ENCODE data around the gene ABCA3. TPM values are rescaled to one million over a fixed set of nuclear protein-coding genes. Genes with fewer than 3 reads are reported as not detected.
A peak's percentile ranks its signal among the peaks of the same experiment; 100 is the strongest.

ABCA3 gene
- total and polyA plus RNA-seq, 2 donors (not counting 1 experiment from before 2014, with no cell fraction given): 3.1 to 5.1 TPM

DNA sequence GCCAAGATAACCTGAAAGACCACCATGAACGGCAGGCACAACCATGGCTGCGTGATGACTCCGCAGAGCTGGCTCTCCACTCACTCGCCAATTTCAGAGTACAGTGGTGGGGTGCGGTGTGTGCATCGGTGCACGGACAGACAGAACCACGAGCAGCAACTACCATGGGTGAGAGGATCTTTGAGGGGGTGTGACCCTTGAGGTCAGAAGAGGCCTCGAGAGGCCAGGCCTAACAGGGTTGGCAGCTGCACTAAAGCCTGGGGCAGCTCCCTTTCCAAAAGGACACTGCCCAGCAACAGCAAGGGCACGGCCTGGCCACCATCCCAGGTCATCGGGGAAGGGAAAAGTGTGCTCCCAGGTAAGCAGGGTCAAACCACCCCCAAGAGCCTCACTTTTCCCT is 87.2 kb downstream of the ABCA3 start:
- no peaks in the 10 kb centered on the region for H3K27me3 Mint-ChIP-seq
- H3K4me3 Mint-ChIP-seq: peak overlapping the region; percentile 71
- CTCF ChIA-PET: interaction anchor here (0.6 to 3.9 kb wide), 5 partner anchors 10 to 233 kb away, joined by 3 to 71 read pairs (median 3); partner anchors contain the start of gene CASKIN1
- ATAC-seq (ENCODE audit: low read depth): no peak
- H3K4me3 ChIP-seq (ENCODE audit: control extremely low read depth in 1 of 5, extremely low read depth in 1 of 5, insufficient read depth in 1 of 5, low read depth in 2 of 5, low read length in 4 of 5): no peak overlapping the region
- H3K9ac ChIP-seq (ENCODE audit: low read length): no peak overlapping the region
- H3K9me3 Mint-ChIP-seq (ENCODE audit: insufficient read depth): no peaks in the 10 kb centered on the region
- peak overlapping the region; percentile 90 for H3K27ac Mint-ChIP-seq
- TF ChIP-seq, protein P1, sequence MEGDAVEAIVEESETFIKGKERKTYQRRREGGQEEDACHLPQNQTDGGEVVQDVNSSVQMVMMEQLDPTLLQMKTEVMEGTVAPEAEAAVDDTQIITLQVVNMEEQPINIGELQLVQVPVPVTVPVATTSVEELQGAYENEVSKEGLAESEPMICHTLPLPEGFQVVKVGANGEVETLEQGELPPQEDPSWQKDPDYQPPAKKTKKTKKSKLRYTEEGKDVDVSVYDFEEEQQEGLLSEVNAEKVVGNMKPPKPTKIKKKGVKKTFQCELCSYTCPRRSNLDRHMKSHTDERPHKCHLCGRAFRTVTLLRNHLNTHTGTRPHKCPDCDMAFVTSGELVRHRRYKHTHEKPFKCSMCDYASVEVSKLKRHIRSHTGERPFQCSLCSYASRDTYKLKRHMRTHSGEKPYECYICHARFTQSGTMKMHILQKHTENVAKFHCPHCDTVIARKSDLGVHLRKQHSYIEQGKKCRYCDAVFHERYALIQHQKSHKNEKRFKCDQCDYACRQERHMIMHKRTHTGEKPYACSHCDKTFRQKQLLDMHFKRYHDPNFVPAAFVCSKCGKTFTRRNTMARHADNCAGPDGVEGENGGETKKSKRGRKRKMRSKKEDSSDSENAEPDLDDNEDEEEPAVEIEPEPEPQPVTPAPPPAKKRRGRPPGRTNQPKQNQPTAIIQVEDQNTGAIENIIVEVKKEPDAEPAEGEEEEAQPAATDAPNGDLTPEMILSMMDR (IDR thresholded peaks at IDR 0.05): no peak
- H3K27ac ChIP-seq (ENCODE audit: low read length in 2 of 2): peak overlapping the region; percentile 68 to 72
- peaks cover 26% of the 10 kb centered on the region for H3K4me1 Mint-ChIP-seq
- H3K36me3 ChIP-seq (replicated peaks in 1 of 2; ENCODE audit: control extremely low read depth in 1 of 2, control insufficient read depth in 1 of 2, extremely low read depth in 1 of 2, insufficient read depth in 2 of 2, low read length in 1 of 2): peaks cover 0 to 39% of the 10 kb centered on the region in 2 experiments
- H3K4me2 ChIP-seq (replicated peaks; ENCODE audit: low read depth, low read length, poor library complexity, severe bottlenecking): no peak overlapping the region
- POLR2A ChIA-PET: no interaction called here
- intact Hi-C loops (cut with micrococcal nuclease): loop anchor here (5.0 to 10.0 kb wide), 3 partner anchors 89 to 254 kb away; partner anchors contain the start of genes ABCA3 and NHERF2
- H3K27me3 ChIP-seq (replicated peaks in 1 of 4; ENCODE audit: control extremely low read depth in 1 of 4, control insufficient read depth in 3 of 4, insufficient read depth in 4 of 4, low read length in 3 of 4): no peaks in the 10 kb centered on the region
- H3K9me3 ChIP-seq (ENCODE audit: control extremely low read depth in 1 of 3, control insufficient read depth in 2 of 3, insufficient read depth in 1 of 3, low read length in 2 of 3): no peaks in the 10 kb centered on the region
- 65% methylated on average over 7 of the region's 11 CpGs for WGBS (ENCODE audit: insufficient coverage)
- H3K4me1 ChIP-seq (ENCODE audit: control insufficient read depth in 2 of 2, insufficient read depth in 2 of 2, low read length in 2 of 2): peaks cover 12 to 41% of the 10 kb centered on the region in 2 donors
- peaks cover 23% of the 10 kb centered on the region for H3K79me2 ChIP-seq (ENCODE audit: control insufficient read depth, insufficient read depth, low read length)
- no peak overlapping the region for H2AFZ ChIP-seq (ENCODE audit: insufficient read depth, low read depth, low read length, poor library complexity, severe bottlenecking)
- DNase-seq: no peak
- H4K20me1 ChIP-seq (ENCODE audit: control insufficient read depth, insufficient read depth, low read length, poor library complexity, severe bottlenecking): peaks cover 18% of the 10 kb centered on the region

DNA sequence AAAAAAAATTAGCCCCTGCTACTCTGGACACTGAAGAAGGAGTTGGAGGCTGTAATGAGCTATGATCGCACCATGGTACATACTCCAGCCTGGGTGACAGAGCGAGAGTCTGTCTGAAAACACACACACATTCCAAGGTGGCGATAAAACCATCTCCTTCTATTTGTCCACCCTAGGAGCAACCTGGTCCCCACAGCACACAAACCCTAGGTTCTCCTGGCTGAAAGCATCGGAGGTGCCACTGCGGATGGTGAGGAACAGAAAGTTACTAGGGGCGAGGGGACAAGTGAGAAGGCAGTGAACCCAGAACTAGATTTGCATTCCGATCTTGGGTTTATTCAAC is 87.8 kb downstream of the ABCA3 start:
- POLR2A ChIA-PET: interaction anchor here (1.8 to 2.5 kb wide), 2 partner anchors 16 to 48 kb away, joined by 4 to 13 read pairs; partner anchors contain the start of genes MLST8 and RNPS1
- DNase-seq: peak; percentile 53
- 100% methylated on average over 1 of the region's 7 CpGs for WGBS (ENCODE audit: insufficient coverage)
- CTCF ChIA-PET: interaction anchor here (0.5 to 3.9 kb wide), 13 partner anchors 11 to 1083 kb away, joined by 3 to 71 read pairs (median 5); partner anchors contain the start of gene CASKIN1
- Mint-ChIP-seq H3K27ac (peak overlapping the region; percentile 90), H3K9me3 (ENCODE audit: insufficient read depth) (no peaks in the 10 kb centered on the region), H3K27me3 (no peaks in the 10 kb centered on the region), H3K4me3 (peak overlapping the region; percentile 71), H3K4me1 (peaks cover 26% of the 10 kb centered on the region)
- Histone ChIP-seq H4K20me1 (ENCODE audit: control insufficient read depth, insufficient read depth, low read length, poor library complexity, severe bottlenecking) (peaks cover 15% of the 10 kb centered on the region), H3K27ac (ENCODE audit: low read length in 2 of 2) (peak overlapping the region; percentile 68 to 72), H3K9me3 (ENCODE audit: control extremely low read depth in 1 of 3, control insufficient read depth in 2 of 3, insufficient read depth in 1 of 3, low read length in 2 of 3) (no peaks in the 10 kb centered on the region), H3K9ac (ENCODE audit: low read length) (no peak overlapping the region), H3K4me3 (ENCODE audit: control extremely low read depth in 1 of 5, extremely low read depth in 1 of 5, insufficient read depth in 1 of 5, low read depth in 2 of 5, low read length in 4 of 5) (no peak overlapping the region), H3K4me2 (replicated peaks; ENCODE audit: low read depth, low read length, poor library complexity, severe bottlenecking) (no peak overlapping the region), H3K36me3 (replicated peaks in 1 of 2; ENCODE audit: control extremely low read depth in 1 of 2, control insufficient read depth in 1 of 2, extremely low read depth in 1 of 2, insufficient read depth in 2 of 2, low read length in 1 of 2) (peaks cover 0 to 34% of the 10 kb centered on the region in 2 experiments), H2AFZ (ENCODE audit: insufficient read depth, low read depth, low read length, poor library complexity, severe bottlenecking) (no peak overlapping the region), H3K27me3 (replicated peaks in 1 of 4; ENCODE audit: control extremely low read depth in 1 of 4, control insufficient read depth in 3 of 4, insufficient read depth in 4 of 4, low read length in 3 of 4) (no peaks in the 10 kb centered on the region), H3K4me1 (ENCODE audit: control insufficient read depth in 2 of 2, insufficient read depth in 2 of 2, low read length in 2 of 2) (peaks cover 12 to 41% of the 10 kb centered on the region in 2 donors), H3K79me2 (ENCODE audit: control insufficient read depth, insufficient read depth, low read length) (peaks cover 24% of the 10 kb centered on the region)
- intact Hi-C loops (cut with micrococcal nuclease): loop anchor here (5.0 to 10.0 kb wide), 3 partner anchors 90 to 255 kb away; partner anchors contain the start of genes ABCA3 and NHERF2
- TF ChIP-seq EZH2 (IDR thresholded peaks at IDR 0.05; ENCODE audit: borderline replicate concordance, insufficient read depth, low read depth, low read length, poor library complexity, severe bottlenecking): no peak
- TF ChIP-seq, protein P1 (IDR thresholded peaks at IDR 0.05): no peak
- ATAC-seq (ENCODE audit: low read depth): no peak

Data from B cell (primary cell).